ENCODE data around the gene TBX18. TPM values are rescaled to one million over a fixed set of nuclear protein-coding genes. Genes with fewer than 3 reads are reported as not detected.

The TBX18 gene
- total RNA-seq, 1 experiment from 2014 or later: not detected

DNA sequence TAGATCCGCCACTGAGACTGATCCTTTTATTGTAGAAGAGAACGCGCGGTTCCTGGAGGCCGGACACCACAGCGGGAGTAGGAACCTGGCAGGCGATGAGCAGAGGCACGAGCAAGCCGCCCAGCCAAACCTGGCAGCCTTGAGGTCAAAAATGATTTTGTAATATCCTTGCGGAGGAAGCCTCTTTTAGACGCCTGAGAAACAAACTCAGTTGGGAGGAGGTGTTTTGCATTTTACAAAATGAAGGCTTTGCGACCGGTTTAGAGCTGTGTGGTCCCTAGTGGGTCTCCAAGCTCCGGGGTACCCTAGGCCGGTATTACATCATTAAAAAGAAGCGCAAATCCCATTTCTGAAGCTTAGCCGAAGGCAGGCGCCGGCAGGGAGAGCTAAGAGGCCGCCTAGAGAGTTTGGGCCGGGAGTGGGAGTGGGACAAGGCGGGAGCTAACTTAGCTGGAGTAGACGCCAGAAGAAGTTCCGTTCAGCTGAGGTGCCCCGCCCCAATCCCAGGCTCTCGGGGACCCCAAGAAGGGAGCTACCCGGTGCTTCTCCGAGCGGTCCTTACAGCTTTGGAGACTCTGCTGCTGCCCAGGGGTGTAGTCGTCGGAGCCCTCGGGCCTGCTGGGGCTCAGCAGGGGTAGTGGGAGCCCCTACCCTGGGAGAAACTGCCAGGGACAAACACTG is 1.9 kb upstream of the TBX18 start:
- Histone ChIP-seq H2BK12ac (ENCODE audit: insufficient read length, low read depth, low read length) (no peak overlapping the region), H3K4me1 (ENCODE audit: insufficient read depth, low read length) (no peaks in the 10 kb centered on the region; the same call in 1 of the 2 replicates), H2AFZ (ENCODE audit: low read length) (no peak overlapping the region), H3K56ac (ENCODE audit: insufficient read length, low read depth, low read length) (no peak overlapping the region), H3K27ac (ENCODE audit: insufficient read length, low read depth, low read length) (no peak overlapping the region), H3K9me3 (ENCODE audit: control insufficient read depth, low read depth, low read length) (no peaks in the 10 kb centered on the region), H4K91ac (ENCODE audit: insufficient read length, low read depth, low read length) (no peak overlapping the region), H2AK5ac (ENCODE audit: insufficient read length, low read length) (no peak overlapping the region), H2BK15ac (ENCODE audit: low read depth, low read length) (no peak overlapping the region), H3K9ac (ENCODE audit: extremely low read depth, insufficient read length, low read length) (no peak overlapping the region), H4K5ac (ENCODE audit: insufficient read length, low read depth, low read length) (no peak overlapping the region), H3K4me2 (ENCODE audit: insufficient read depth, insufficient read length, low read length) (peak overlapping the region; percentile 28), H3K14ac (ENCODE audit: insufficient read depth, low read length) (no peak overlapping the region), H2BK20ac (ENCODE audit: low read depth, low read length, poor library complexity, severe bottlenecking) (no peak overlapping the region), H3T11ph (ENCODE audit: low read length) (no peak overlapping the region), H3K79me2 (ENCODE audit: insufficient read depth, low read length) (no peaks in the 10 kb centered on the region), H3K23me2 (ENCODE audit: insufficient read length, low read depth, low read length, poor library complexity, severe bottlenecking) (peaks cover 25% of the 10 kb centered on the region), H2BK120ac (ENCODE audit: low read depth, low read length, poor library complexity, severe bottlenecking) (no peak overlapping the region), H3K4ac (ENCODE audit: low read depth, low read length) (no peak overlapping the region), H2BK5ac (ENCODE audit: insufficient read length, low read length) (no peak overlapping the region), H4K20me1 (ENCODE audit: control insufficient read depth, insufficient read depth, insufficient read length) (no peaks in the 10 kb centered on the region), H3K18ac (ENCODE audit: insufficient read length, low read depth, low read length) (no peak overlapping the region), H3K27me3 (ENCODE audit: insufficient read depth, low read length) (peaks cover 75% of the 10 kb centered on the region), H3K23ac (ENCODE audit: insufficient read length, low read depth, low read length) (no peak overlapping the region), H4K8ac (replicated peaks; ENCODE audit: insufficient read length, low read depth, low read length) (no peak overlapping the region), H3K79me1 (ENCODE audit: insufficient read depth, low read depth, low read length, poor library complexity, severe bottlenecking) (no peaks in the 10 kb centered on the region)
- TF ChIP-seq CTCF (conservative IDR thresholded peaks at IDR 0.05): no peak
- Mint-ChIP-seq H3K4me1 (peaks cover 19 to 40% of the 10 kb centered on the region in 2 experiments), H3K27ac (no peak overlapping the region; a peak in 1 of 7 replicates), H3K27me3 (ENCODE audit: low read depth) (peaks cover 100% of the 10 kb centered on the region), H3K36me3 (ENCODE audit: insufficient read depth in 1 of 3, low read depth in 3 of 3) (no peaks in the 10 kb centered on the region; a peak in 1 of 7 replicates), H3K9me3 (peaks cover 0 to 5% of the 10 kb centered on the region in 2 experiments; a peak in 2 of 5 replicates), H3K4me3 (peak overlapping the region in 1 of 2 experiments; percentile 75; a peak in 4 of 5 replicates)
- peak; percentile 49 for DNase-seq
- no CpG with 5 or more reads among the region's 32 CpGs for WGBS (ENCODE audit: extremely low coverage, insufficient read length, low lambda C conversion rate)

Measured in H9 (cell line).